IMR-90 (cell line): Measurements from ENCODE around the gene LGALS1. TPM values are rescaled to one million over a fixed set of nuclear protein-coding genes. Genes with fewer than 3 reads are reported as not detected.
A peak's percentile ranks its signal among the peaks of the same experiment; 100 is the strongest.

Source experiments
- ATAC-seq: fragments of 200-7000 bp; cut with Tn5 transposase; 2 replicates; pipeline ENCODE4 v1.9.1; 2020; ENCODE audit warnings: low read depth, mild to moderate bottlenecking, moderate library complexity
- BruUV-seq: library from RNA; stranded (reverse); fragments of 400-500 nt; replicated peaks from 2 replicates; lab custom pipeline; 2021; lab: Mats Ljungman, UMichigan
- CTCF ChIA-PET: fragments of 300-600 bp; formaldehyde crosslinking; extraction: SDS; loops from one replicate; lab custom pipeline; 2021; ENCODE audit warnings: antibody characterized with exemption; lab: Yijun Ruan, JAX
- POLR2A ChIA-PET: fragments of 300-600 bp; sonication (Branson Sonifier 250); formaldehyde crosslinking; loops from one replicate; lab custom pipeline; 2022; ENCODE audit warnings: antibody characterized with exemption; ENCODE audit not compliant: unreplicated experiment; lab: Charles Lee
- DNase-seq: peaks from one replicate; pipeline ENCODE4 v3.0.0; 2013
- H2AFZ ChIP-seq: replicated peaks from 2 replicates; pipeline ENCODE3; 2013; ENCODE audit warnings: low read length, mild to moderate bottlenecking; ENCODE audit not compliant: poor library complexity
- H2AK5ac ChIP-seq: 2 replicates; pipeline ENCODE4 v1.6.1; 2013; ENCODE audit warnings: low read depth, low read length, inconsistent platforms
- H2AK9ac ChIP-seq: replicated peaks from 2 replicates; pipeline ENCODE3; 2013; ENCODE audit warnings: mild to moderate bottlenecking, low read depth, low read length, moderate library complexity; ENCODE audit not compliant: poor library complexity
- H2BK120ac ChIP-seq: 2 replicates; pipeline ENCODE4 v1.6.1; 2013; ENCODE audit warnings: low read depth, low read length, inconsistent platforms
- H2BK15ac ChIP-seq: 3 replicates; pipeline ENCODE4 v1.6.1; 2013; ENCODE audit warnings: low read depth, low read length, inconsistent platforms
- H2BK20ac ChIP-seq: 2 replicates; pipeline ENCODE4 v1.6.1; 2013; ENCODE audit warnings: low read depth, mild to moderate bottlenecking, inconsistent platforms, low read length, moderate library complexity
- H2BK5ac ChIP-seq: 2 replicates; pipeline ENCODE4 v1.6.1; 2013; ENCODE audit warnings: mild to moderate bottlenecking, low read depth, low read length, inconsistent platforms; ENCODE audit not compliant: poor library complexity, severe bottlenecking
- H3K14ac ChIP-seq: replicated peaks from 2 replicates; pipeline ENCODE4 v1.6.1; 2013; ENCODE audit warnings: low read depth, low read length, inconsistent platforms
- H3K18ac ChIP-seq: 2 replicates; pipeline ENCODE4 v1.6.1; 2013; ENCODE audit warnings: low read depth, low read length, control low read depth
- H3K23ac ChIP-seq: 2 replicates; pipeline ENCODE4 v1.6.1; 2013; ENCODE audit warnings: low read depth, low read length, inconsistent platforms
- H3K27ac ChIP-seq: 2 replicates; pipeline ENCODE4 v1.5.1; 2013; ENCODE audit warnings: mild to moderate bottlenecking, control low read depth, low read length; ENCODE audit not compliant: insufficient read depth
- H3K27me3 ChIP-seq: 2 replicates; pipeline ENCODE4 v1.6.1; 2013; ENCODE audit warnings: low read length; ENCODE audit not compliant: control insufficient read depth, insufficient read depth
- H3K36me3 ChIP-seq: 2 replicates; pipeline ENCODE4 v1.6.1; 2013; ENCODE audit warnings: low read length, mixed read lengths; ENCODE audit not compliant: control insufficient read depth, insufficient read depth
- H3K4ac ChIP-seq: 2 replicates; pipeline ENCODE4 v1.6.1; 2013; ENCODE audit warnings: low read depth, low read length, inconsistent platforms
- H3K4me1 ChIP-seq: 2 replicates; pipeline ENCODE4 v1.6.1; 2013; ENCODE audit warnings: low read length, mixed read lengths; ENCODE audit not compliant: control insufficient read depth, insufficient read depth
- H3K4me2 ChIP-seq: 2 replicates; pipeline ENCODE4 v1.6.1; 2013; ENCODE audit warnings: low read depth, mild to moderate bottlenecking, control low read depth, low read length, moderate library complexity
- H3K4me3 ChIP-seq: 2 replicates; pipeline ENCODE4 v1.5.1; 2013; ENCODE audit warnings: low read depth, mild to moderate bottlenecking, control low read depth, low read length, moderate library complexity; ENCODE audit not compliant: insufficient read depth
- H3K56ac ChIP-seq: 2 replicates; pipeline ENCODE4 v1.6.1; 2013; ENCODE audit warnings: low read length, inconsistent platforms; ENCODE audit not compliant: insufficient read depth; ENCODE audit errors: extremely low read depth
- H3K79me1 ChIP-seq, 2 experiments: 2 replicates each; pipeline ENCODE4 v1.6.1; 2013; ENCODE audit warnings: low read length in 2 of 2, inconsistent platforms in 1 of 2, low read depth in 1 of 2
- H3K9ac ChIP-seq: 2 replicates; pipeline ENCODE4 v1.6.1; 2013; ENCODE audit warnings: low read depth, low read length, control low read depth
- H3K9me1 ChIP-seq: 2 replicates; pipeline ENCODE4 v1.6.1; 2013; ENCODE audit warnings: low read length, inconsistent platforms; ENCODE audit not compliant: insufficient read depth
- H3K9me3 ChIP-seq: 2 replicates; pipeline ENCODE4 v1.6.1; 2013; ENCODE audit warnings: low read length; ENCODE audit not compliant: control insufficient read depth, insufficient read depth
- H4K20me1 ChIP-seq: 2 replicates; pipeline ENCODE4 v1.6.1; 2013; ENCODE audit warnings: low read length, inconsistent platforms; ENCODE audit not compliant: insufficient read depth
- H4K5ac ChIP-seq: 2 replicates; pipeline ENCODE4 v1.6.1; 2013; ENCODE audit warnings: mild to moderate bottlenecking, low read depth, low read length, control low read depth
- H4K8ac ChIP-seq, 2 experiments: 2 replicates each; pipeline ENCODE4 v1.6.1; 2013; ENCODE audit warnings: low read depth in 2 of 2, low read length in 2 of 2, control low read depth in 1 of 2, inconsistent platforms in 1 of 2
- H4K91ac ChIP-seq: 2 replicates; pipeline ENCODE4 v1.6.1; 2013; ENCODE audit warnings: low read depth, low read length, inconsistent platforms; ENCODE audit not compliant: insufficient read depth
- BHLHE40 ChIP-seq: fragments of 150-350 bp; IDR thresholded peaks from 2 replicates; pipeline ENCODE4 v1.6.1; 2016; ENCODE audit warnings: mild to moderate bottlenecking, low read depth, low read length
- MAZ ChIP-seq: IDR thresholded peaks from 2 replicates; pipeline ENCODE4 v1.6.1; 2012; ENCODE audit warnings: low read depth, mild to moderate bottlenecking, low read length, improper control_type of control experiment, moderate library complexity, borderline replicate concordance
- MXI1 ChIP-seq: IDR thresholded peaks from 2 replicates; pipeline ENCODE4 v1.6.1; 2012; ENCODE audit warnings: low read depth, mild to moderate bottlenecking, low read length, moderate library complexity, borderline replicate concordance
- NFE2L2 ChIP-seq: fragments of 150-350 bp; IDR thresholded peaks from 2 replicates; pipeline ENCODE4 v1.6.1; 2016; ENCODE audit warnings: low read depth, mild to moderate bottlenecking, low read length
- RCOR1 ChIP-seq: IDR thresholded peaks from 2 replicates; pipeline ENCODE4 v1.6.1; 2012; ENCODE audit warnings: mild to moderate bottlenecking, low read length, improper control_type of control experiment; ENCODE audit not compliant: insufficient replicate concordance
- WGBS, 2 experiments: methylation state at CpG; one replicate each; pipeline versions ENCODE4 v1.1.5 to v1.1.7; 2013; ENCODE audit warnings: missing lambda C conversion rate in 2 of 2; ENCODE audit not compliant: insufficient read length in 1 of 2; ENCODE audit errors: extremely low coverage in 2 of 2; 5-methylcytosine and 5-hydroxymethylcytosine counted together
- dilution Hi-C: fragments of 300-500 bp; cut with HindIII; formaldehyde crosslinking; loops from one replicate; pipeline ENCODE4 v1.14.3; 2018; ENCODE audit warnings: low sequenced_read_pairs; ENCODE audit not compliant: unreplicated experiment
- in situ Hi-C: fragments of 300-500 bp; cut with MboI; formaldehyde crosslinking; loops from 3 replicates; pipeline ENCODE4 v1.14.3; 2019; ENCODE audit warnings: low sequenced_read_pairs, inconsistent platforms, mixed read lengths
- intact Hi-C: fragments of 100-400 bp; cut with micrococcal nuclease; formaldehyde crosslinking; loops from 2 replicates; pipeline ENCODE4 v1.10.0; 2022
- polyA plus RNA-seq, 3 experiments: library from polyadenylated mRNA; depleted of rRNA; stranded (reverse); fragments of >200 nt; gene quantifications; 2 replicates each; pipeline ENCODE4 v1.2.3, GENCODE V29; 2012; ENCODE audit warnings: low replicate concordance in 1 of 3
- total RNA-seq: library from RNA; depleted of rRNA; stranded (reverse); fragments of >200 nt; gene quantifications from 2 replicates; pipeline ENCODE4 v1.2.3, GENCODE V29; 2012

LGALS1 gene
- total and polyA plus RNA-seq, 2 of the 4 experiments (the other 2 are of a cell fraction): 11,896 to 15,383 TPM

DNA sequence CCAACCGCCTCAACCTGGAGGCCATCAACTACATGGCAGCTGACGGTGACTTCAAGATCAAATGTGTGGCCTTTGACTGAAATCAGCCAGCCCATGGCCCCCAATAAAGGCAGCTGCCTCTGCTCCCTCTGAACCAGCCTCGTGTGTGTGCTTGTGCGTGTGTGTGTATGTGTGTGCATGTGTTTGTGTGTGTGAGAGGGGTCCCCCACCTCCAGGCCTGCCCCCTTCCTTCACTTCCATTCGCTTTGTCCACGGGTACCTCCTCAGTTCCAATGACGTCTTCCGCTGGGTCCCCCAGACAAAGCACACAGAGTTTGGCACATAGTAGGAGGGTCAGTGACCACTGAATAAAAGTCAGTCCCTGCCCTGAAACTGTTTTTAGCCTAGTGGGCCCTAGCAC lies 4.2 kb downstream of the LGALS1 start:
- Histone ChIP-seq H4K5ac (no peak overlapping the region), H3K36me3 (peaks cover 28% of the 10 kb centered on the region), H3K27me3 (no peaks in the 10 kb centered on the region), H3K4me2 (no peak overlapping the region), H3K23ac (peak overlapping the region; percentile 10; the same call in 1 of the 2 replicates), H2AK9ac (peak overlapping the region; percentile 23), H3K14ac (no peak overlapping the region), H2AK5ac (peak overlapping the region; percentile 16; the same call in 1 of the 2 replicates), H3K4ac (no peak overlapping the region; the same call in 1 of the 2 replicates), H4K20me1 (peaks cover 68% of the 10 kb centered on the region), H3K4me1 (peaks cover 17% of the 10 kb centered on the region), H2BK20ac (no peak overlapping the region), H3K9ac (no peak overlapping the region), H3K9me3 (no peaks in the 10 kb centered on the region), H3K9me1 (no peaks in the 10 kb centered on the region), H2BK15ac (no peak overlapping the region), H3K56ac (no peak overlapping the region), H2BK5ac (peak overlapping the region; percentile 4), H3K27ac (peak overlapping the region; percentile 8; the same call in 1 of the 2 replicates), H4K91ac (no peak overlapping the region), H3K18ac (no peak overlapping the region), H2BK120ac (no peak overlapping the region), H3K79me1 (peaks cover 8 to 39% of the 10 kb centered on the region in 2 experiments; a peak in 3 of 4 replicates), H2AFZ (no peak overlapping the region), H3K4me3 (no peak overlapping the region), H4K8ac (peak overlapping the region in 1 of 2 experiments; percentile 44; a peak in 1 of 4 replicates)
- POLR2A ChIA-PET: interaction anchor here (1.0 kb wide), 1 partner anchor 36 kb away, joined by 6 read pairs; no protein-coding TSS in a partner anchor
- TF ChIP-seq BHLHE40: no peak
- no peak for TF ChIP-seq RCOR1
- TF ChIP-seq MXI1: no peak
- TF ChIP-seq MAZ: no peak
- no peak for TF ChIP-seq NFE2L2
- dilution Hi-C loops: no loop called here
- CTCF ChIA-PET: no interaction called here
- DNase-seq: no peak
- no peak for ATAC-seq
- 91% methylated on average over 6 of the region's 8 CpGs; no CpG with 5 or more reads in 1 of the 2 experiments for WGBS, 2 experiments
- no TSS peak for BruUV-seq
- in situ Hi-C loops: loop anchor here (5.0 kb wide), 1 partner anchor 32 kb away; no protein-coding TSS in a partner anchor
- intact Hi-C loops: loop anchor here (5.0 kb wide), 2 partner anchors 113 to 132 kb away; no protein-coding TSS in a partner anchor
